Tibial nerve (tissue), 4 donors: Measurements from ENCODE around the gene GFPT1. TPM values are rescaled to one million over a fixed set of nuclear protein-coding genes. Genes with fewer than 3 reads are reported as not detected.

ENCODE experiments used
- DNase-seq, 2 donors: peaks; one replicate each; pipeline ENCODE4 v3.0.0-alpha.2; 2019; ENCODE audit warnings: low spot score in 2 of 2
- H3K27ac ChIP-seq, 4 donors: fragments of 200-600 bp; sonication (generic) in 3 of 4; one replicate each; pipeline ENCODE4 v1.5.1; 2017 to 2019; ENCODE audit warnings: mild to moderate bottlenecking in 1 of 4
- H3K27me3 ChIP-seq, 2 donors: fragments of 200-600 bp; sonication (generic) in 1 of 2; one replicate each; pipeline versions ENCODE4 v1.5.1 to v1.6.0; 2017 to 2019
- H3K36me3 ChIP-seq, 3 donors: fragments of 200-600 bp; sonication (generic); one replicate each; pipeline ENCODE4 v1.5.1; 2018 to 2019
- H3K4me1 ChIP-seq, 4 donors: fragments of 200-600 bp; sonication (generic) in 3 of 4; one replicate each; pipeline ENCODE4 v1.5.1; 2017 to 2019
- H3K4me3 ChIP-seq, 4 donors: fragments of 200-600 bp; sonication (generic) in 3 of 4; one replicate each; pipeline ENCODE4 v1.5.1; 2017 to 2019; ENCODE audit warnings: mild to moderate bottlenecking in 1 of 4, moderate library complexity in 1 of 4
- H3K9me3 ChIP-seq, 4 donors: fragments of 200-600 bp; sonication (generic) in 3 of 4; one replicate each; pipeline ENCODE4 v1.5.1; 2017 to 2019
- CTCF ChIP-seq, 5 experiments: fragments of 200-600 bp in 3 of 5; fragments of 450-650 bp in 2 of 5; sonication (generic) in 3 of 5; IDR thresholded peaks; one replicate each; pipeline ENCODE4 v1.5.1; 2016 to 2019; ENCODE audit warnings: antibody characterized with exemption in 5 of 5, mild to moderate bottlenecking in 3 of 5, moderate library complexity in 2 of 5
- EP300 ChIP-seq, 2 donors: sonication (generic); formaldehyde crosslinking; IDR thresholded peaks; one replicate each; pipeline ENCODE4 v1.6.1; 2017; ENCODE audit warnings: antibody characterized with exemption in 2 of 2, mild to moderate bottlenecking in 1 of 2
- POLR2A ChIP-seq, 2 donors: fragments of 450-650 bp; IDR thresholded peaks; one replicate each; pipeline ENCODE4 v1.6.1; 2017; ENCODE audit warnings: antibody characterized with exemption in 2 of 2, mild to moderate bottlenecking in 2 of 2, moderate library complexity in 2 of 2
- WGBS, 2 donors: methylation state at CpG; one replicate each; pipeline ENCODE4 v1.1.5; 2018; 5-methylcytosine and 5-hydroxymethylcytosine counted together
- total RNA-seq, 4 donors: library from RNA; depleted of rRNA; stranded (reverse); fragments of >200 nt; gene quantifications; one replicate each; pipeline ENCODE4 v1.1.0, GENCODE V29; 2016

Gene GFPT1
- total RNA-seq, 4 donors from 2014 or later, result 15.5 to 30.0 (median 22.1) TPM

GRCh38 chr2:69340101-69340775, 46.8 kb downstream of the GFPT1 start:
- H3K27ac ChIP-seq, result no peak overlapping the region
- WGBS, 2 donors, result 28 to 29% methylated on average over 3 of the region's 3 CpGs
- no peak for TF ChIP-seq CTCF (IDR thresholded peaks at IDR 0.05)
- TF ChIP-seq EP300 (IDR thresholded peaks at IDR 0.05), result no peak
- TF ChIP-seq POLR2A (IDR thresholded peaks at IDR 0.05), result no peak
- no peak overlapping the region for H3K4me3 ChIP-seq
- DNase-seq, result no peak
- H3K4me1 ChIP-seq, result peaks cover 0 to 5% (median 0%) of the 10 kb centered on the region in 4 donors
- H3K9me3 ChIP-seq, result no peaks in the 10 kb centered on the region
- H3K27me3 ChIP-seq, result no peaks in the 10 kb centered on the region
- peaks cover 5 to 85% (median 12%) of the 10 kb centered on the region in 3 donors for H3K36me3 ChIP-seq

- DNase-seq, result no peak
- Histone ChIP-seq H3K9me3 (no peaks in the 10 kb centered on the region), H3K36me3 (peaks cover 0 to 53% (median 6%) of the 10 kb centered on the region in 3 donors), H3K4me1 (peaks cover 0 to 2% (median 0%) of the 10 kb centered on the region in 4 donors), H3K27ac (no peak overlapping the region), H3K4me3 (no peak overlapping the region), H3K27me3 (no peaks in the 10 kb centered on the region)
- 34 to 39% methylated on average over 2 of the region's 2 CpGs for WGBS, 2 donors
- TF ChIP-seq EP300 (IDR thresholded peaks at IDR 0.05) (no peak), POLR2A (IDR thresholded peaks at IDR 0.05) (no peak), CTCF (IDR thresholded peaks at IDR 0.05) (no peak)
These were observed 51.7 kb downstream of the GFPT1 start for GRCh38 chr2:69335311-69335710.

- Histone ChIP-seq H3K27ac (no peak overlapping the region), H3K36me3 (peaks cover 0 to 63% (median 6%) of the 10 kb centered on the region in 3 donors), H3K27me3 (no peaks in the 10 kb centered on the region), H3K4me3 (no peak overlapping the region), H3K9me3 (no peaks in the 10 kb centered on the region), H3K4me1 (no peaks in the 10 kb centered on the region)
- TF ChIP-seq POLR2A (IDR thresholded peaks at IDR 0.05) (no peak), CTCF (IDR thresholded peaks at IDR 0.05) (no peak), EP300 (IDR thresholded peaks at IDR 0.05) (no peak)
- DNase-seq, result no peak
- WGBS, 2 donors, result 70 to 76% methylated on average over 2 of the region's 2 CpGs
These were observed 53.7 kb downstream of the GFPT1 start for GRCh38 chr2:69333352-69333751.

GRCh38 chr2:69330781-69331180, 56.2 kb downstream of the GFPT1 start:
- no peak for DNase-seq
- no peak overlapping the region for H3K27ac ChIP-seq
- no peaks in the 10 kb centered on the region for H3K27me3 ChIP-seq
- no peak overlapping the region for H3K4me3 ChIP-seq
- WGBS, 2 donors, result 59 to 81% methylated on average over 2 of the region's 2 CpGs
- H3K36me3 ChIP-seq, result peaks cover 0 to 66% (median 10%) of the 10 kb centered on the region in 3 donors
- TF ChIP-seq CTCF (IDR thresholded peaks at IDR 0.05) (no peak), POLR2A (IDR thresholded peaks at IDR 0.05) (no peak), EP300 (IDR thresholded peaks at IDR 0.05) (no peak)
- no peaks in the 10 kb centered on the region for H3K4me1 ChIP-seq
- no peaks in the 10 kb centered on the region for H3K9me3 ChIP-seq

GRCh38 chr2:69322631-69323030, 64.4 kb downstream of the GFPT1 start:
- WGBS, 2 donors, result 96 to 100% methylated on average over 1 of the region's 1 CpG
- peaks cover 0 to 70% (median 5%) of the 10 kb centered on the region in 3 donors for H3K36me3 ChIP-seq
- H3K27ac ChIP-seq, result no peak overlapping the region
- H3K4me1 ChIP-seq, result no peaks in the 10 kb centered on the region
- no peak for TF ChIP-seq EP300 (IDR thresholded peaks at IDR 0.05)
- TF ChIP-seq POLR2A (IDR thresholded peaks at IDR 0.05), result no peak
- TF ChIP-seq CTCF (IDR thresholded peaks at IDR 0.05), result no peak
- H3K27me3 ChIP-seq, result no peaks in the 10 kb centered on the region
- no peak overlapping the region for H3K4me3 ChIP-seq
- no peaks in the 10 kb centered on the region for H3K9me3 ChIP-seq
- DNase-seq, result no peak
